HCT116 (cell line): ENCODE data around the gene ARL15. TPM values are rescaled to one million over a fixed set of nuclear protein-coding genes. Genes with fewer than 3 reads are reported as not detected.

ENCODE experiments used
- ATAC-seq: fragments of 200-7000 bp; cut with Tn5 transposase; 2 replicates; pipeline ENCODE4 v1.9.1; 2020; ENCODE audit warnings: mild to moderate bottlenecking, moderate library complexity
- BruUV-seq: library from RNA; stranded (reverse); fragments of 400-500 nt; replicated peaks from 2 replicates; lab custom pipeline; 2021; lab: Mats Ljungman, UMichigan
- CTCF ChIA-PET: fragments of 300-600 bp; sonication (Branson Sonifier 250); formaldehyde crosslinking; loops from one replicate; lab custom pipeline; 2021; ENCODE audit warnings: antibody characterized with exemption; lab: Charles Lee
- POLR2A ChIA-PET: fragments of 300-600, 350-600 bp; sonication (Branson Sonifier 250); formaldehyde crosslinking; loops from one replicate; lab custom pipeline; 2021; ENCODE audit warnings: antibody characterized with exemption; lab: Charles Lee
- RAD21 ChIA-PET, 2 experiments: fragments of 300-600 bp; sonication (Branson Sonifier 250); formaldehyde crosslinking; loops; one replicate each; lab custom pipeline; 2023; ENCODE audit warnings: low total read pairs in 2 of 2; ENCODE audit not compliant: uncharacterized antibody in 2 of 2, unreplicated experiment in 2 of 2, low non-redundant PET in 1 of 2; lab: Charles Lee
- DNase-seq: peaks from one replicate; pipeline ENCODE4 v3.0.0-alpha.2; 2010; ENCODE audit warnings: low read depth, low spot score
- H2AFZ ChIP-seq: fragments of 200-600 bp; shearing (Covaris generic), sonication (generic); 2 replicates; pipeline ENCODE4 v1.6.1; 2017; ENCODE audit warnings: low read depth, mixed run types, mixed read lengths, antibody characterized with exemption, low read length; ENCODE audit not compliant: poor library complexity, severe bottlenecking
- H3K27ac ChIP-seq: 2 replicates; pipeline ENCODE4 v1.5.1; 2012; ENCODE audit warnings: low read depth, low read length
- H3K27me3 ChIP-seq: fragments of 200-600 bp; sonication (generic); 2 replicates; pipeline ENCODE4 v1.6.1; 2016; ENCODE audit warnings: mixed run types, low read length, mixed read lengths; ENCODE audit not compliant: insufficient read depth
- H3K36me3 ChIP-seq, 2 experiments: fragments of 200-500 bp in 1 of 2; fragments of 200-600 bp in 1 of 2; sonication (Bioruptor generic) in 1 of 2; sonication (generic) in 1 of 2; 2 replicates each; pipeline versions ENCODE4 v1.5.1 to v1.6.1; 2014 to 2016; ENCODE audit warnings: low read length in 2 of 2, inconsistent platforms in 1 of 2, mixed read lengths in 1 of 2, mixed run types in 1 of 2; ENCODE audit not compliant: insufficient read depth in 2 of 2, control insufficient read depth in 1 of 2
- H3K4me1 ChIP-seq, 2 experiments: fragments of 200-600 bp in 1 of 2; sonication (generic) in 1 of 2; 2 replicates each; pipeline versions ENCODE4 v1.5.1 to v1.6.1; 2012 to 2017; ENCODE audit warnings: low read length in 2 of 2, inconsistent platforms in 1 of 2, mild to moderate bottlenecking in 1 of 2, mixed read lengths in 1 of 2, mixed run types in 1 of 2, moderate library complexity in 1 of 2; ENCODE audit not compliant: insufficient read depth in 2 of 2, control insufficient read depth in 1 of 2
- H3K4me2 ChIP-seq: fragments of 200-600 bp; sonication (generic); 2 replicates; pipeline ENCODE4 v1.6.1; 2017; ENCODE audit warnings: mixed run types, low read length, mixed read lengths
- H3K4me3 ChIP-seq, 2 experiments: fragments of 200-600 bp in 1 of 2; sonication (generic) in 1 of 2; replicated peaks in 1 of 2; 2 replicates each; pipeline ENCODE4 v1.5.1; 2011 to 2016; ENCODE audit warnings: low read length in 2 of 2, control low read depth in 1 of 2, low read depth in 1 of 2, mild to moderate bottlenecking in 1 of 2, mixed read lengths in 1 of 2, mixed run types in 1 of 2
- H3K79me2 ChIP-seq: fragments of 200-600 bp; sonication (generic); 2 replicates; pipeline ENCODE4 v1.6.1; 2017; ENCODE audit warnings: mild to moderate bottlenecking, mixed run types, low read length, moderate library complexity, mixed read lengths; ENCODE audit not compliant: insufficient read depth
- H3K9ac ChIP-seq: fragments of 200-600 bp; sonication (generic); 2 replicates; pipeline ENCODE4 v1.6.1; 2016; ENCODE audit warnings: low read length, mixed read lengths
- H3K9me2 ChIP-seq: fragments of 200-600 bp; sonication (generic), shearing (Covaris generic); 2 replicates; pipeline ENCODE4 v1.6.1; 2017; ENCODE audit warnings: mixed run types, mild to moderate bottlenecking, moderate library complexity; ENCODE audit not compliant: insufficient read depth
- H3K9me3 ChIP-seq, 2 experiments: fragments of 200-500 bp in 1 of 2; fragments of 200-600 bp in 1 of 2; sonication (Bioruptor generic) in 1 of 2; sonication (generic) in 1 of 2; 2 replicates each; pipeline ENCODE4 v1.6.1; 2014 to 2017; ENCODE audit warnings: low read length in 2 of 2, mixed read lengths in 2 of 2, inconsistent platforms in 1 of 2, low read depth in 1 of 2, mild to moderate bottlenecking in 1 of 2, mixed run types in 1 of 2, moderate library complexity in 1 of 2; ENCODE audit not compliant: control insufficient read depth in 1 of 2, insufficient read depth in 1 of 2
- H4K20me1 ChIP-seq: fragments of 200-600 bp; sonication (generic), shearing (Covaris generic); 2 replicates; pipeline ENCODE4 v1.6.1; 2017; ENCODE audit warnings: mixed run types, mild to moderate bottlenecking, moderate library complexity; ENCODE audit not compliant: insufficient read depth
- JUND ChIP-seq: IDR thresholded peaks from 2 replicates; pipeline ENCODE4 v1.6.1; 2012
- POLR2A ChIP-seq: IDR thresholded peaks from 2 replicates; pipeline ENCODE4 v1.7.0; 2011; ENCODE audit warnings: borderline replicate concordance; ENCODE audit not compliant: insufficient read depth, insufficient read length; ENCODE audit errors: extremely low read depth
- POLR2AphosphoS5 ChIP-seq: IDR thresholded peaks from 2 replicates; pipeline ENCODE4 v1.6.1; 2011; ENCODE audit warnings: mild to moderate bottlenecking, low read depth, low read length, moderate library complexity
- RAD21 ChIP-seq: IDR thresholded peaks from 2 replicates; pipeline ENCODE4 v1.6.1; 2012; ENCODE audit warnings: low read depth, mild to moderate bottlenecking
- ZNF274 ChIP-seq: fragments of 200-500 bp; sonication (Bioruptor generic); IDR thresholded peaks from 2 replicates; pipeline ENCODE4 v1.6.1; 2014; ENCODE audit warnings: mild to moderate bottlenecking, low read depth, low read length, inconsistent platforms
- intact Hi-C: fragments of 100-400 bp; cut with micrococcal nuclease; formaldehyde crosslinking; loops from 2 replicates; pipeline ENCODE4 v1.10.0; 2022
- total RNA-seq: library from RNA; stranded (reverse); gene quantifications from one replicate; pipeline ENCODE4 v1.2.1, GENCODE V29; 2021; ENCODE audit not compliant: unreplicated experiment
- TF ChIP-seq, protein P1 (sequence below), 3 experiments: fragments of 200-600 bp in 1 of 3; sonication (generic) in 1 of 3; IDR thresholded peaks in 2 of 3; conservative IDR thresholded peaks in 1 of 3; 2 replicates each; pipeline ENCODE4 v1.5.1; 2012 to 2017; ENCODE audit warnings: low read depth in 2 of 3, low read length in 2 of 3, antibody characterized with exemption in 1 of 3, borderline replicate concordance in 1 of 3, control low read depth in 1 of 3, mild to moderate bottlenecking in 1 of 3, mixed read lengths in 1 of 3, mixed run types in 1 of 3, moderate library complexity in 1 of 3; ENCODE audit not compliant: insufficient read depth in 1 of 3
- TF ChIP-seq, protein P2 (sequence below): IDR thresholded peaks from 2 replicates; pipeline ENCODE4 v1.6.1; 2011; ENCODE audit warnings: mild to moderate bottlenecking, low read length, moderate library complexity; ENCODE audit not compliant: insufficient replicate concordance; ENCODE audit errors: extremely low read depth

Gene ARL15
- total RNA-seq, 1 experiment from 2014 or later, result 15.0 TPM

DNA sequence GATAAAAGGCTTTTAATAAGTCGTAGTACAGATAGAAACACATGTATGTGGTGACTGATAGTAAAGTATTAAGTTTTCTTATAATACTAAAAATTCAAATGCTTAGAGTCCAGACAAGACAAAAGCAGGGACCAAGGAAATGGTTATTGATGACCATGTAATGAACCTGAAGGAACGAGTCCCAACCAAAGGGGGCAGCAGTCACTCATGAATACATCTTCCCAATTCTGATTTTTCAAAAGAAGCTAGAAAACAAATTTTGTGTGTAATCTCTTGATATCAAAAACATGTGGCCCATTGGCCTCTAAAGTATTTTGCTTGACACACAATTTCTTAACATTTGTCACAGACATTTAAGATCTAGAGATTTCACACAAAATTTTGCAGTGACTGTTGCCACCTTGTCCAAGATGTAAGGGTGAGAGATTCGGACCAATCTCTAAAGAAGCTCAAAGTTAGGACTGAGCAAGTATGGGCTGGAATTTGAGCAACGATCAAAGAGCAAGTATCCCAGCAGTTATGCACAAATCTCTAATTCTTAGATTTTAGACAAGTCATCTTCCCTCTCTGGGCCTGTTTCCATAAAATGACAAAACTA is 66.8 kb downstream of the ARL15 start:
- Histone ChIP-seq H3K4me2 (no peak overlapping the region), H3K27ac (no peak overlapping the region), H3K4me1 (no peaks in the 10 kb centered on the region), H3K79me2 (no peaks in the 10 kb centered on the region), H3K9ac (no peak overlapping the region), H3K27me3 (no peaks in the 10 kb centered on the region), H3K9me3 (no peaks in the 10 kb centered on the region), H2AFZ (no peak overlapping the region), H3K4me3 (no peak overlapping the region), H3K36me3 (no peaks in the 10 kb centered on the region), H4K20me1 (no peaks in the 10 kb centered on the region), H3K9me2 (no peaks in the 10 kb centered on the region)
- ATAC-seq, result peak; percentile 72
- TF ChIP-seq POLR2AphosphoS5 (no peak), JUND (no peak), RAD21 (peak; percentile 77), POLR2A (no peak), ZNF274 (no peak)
- TF ChIP-seq, protein P1, sequence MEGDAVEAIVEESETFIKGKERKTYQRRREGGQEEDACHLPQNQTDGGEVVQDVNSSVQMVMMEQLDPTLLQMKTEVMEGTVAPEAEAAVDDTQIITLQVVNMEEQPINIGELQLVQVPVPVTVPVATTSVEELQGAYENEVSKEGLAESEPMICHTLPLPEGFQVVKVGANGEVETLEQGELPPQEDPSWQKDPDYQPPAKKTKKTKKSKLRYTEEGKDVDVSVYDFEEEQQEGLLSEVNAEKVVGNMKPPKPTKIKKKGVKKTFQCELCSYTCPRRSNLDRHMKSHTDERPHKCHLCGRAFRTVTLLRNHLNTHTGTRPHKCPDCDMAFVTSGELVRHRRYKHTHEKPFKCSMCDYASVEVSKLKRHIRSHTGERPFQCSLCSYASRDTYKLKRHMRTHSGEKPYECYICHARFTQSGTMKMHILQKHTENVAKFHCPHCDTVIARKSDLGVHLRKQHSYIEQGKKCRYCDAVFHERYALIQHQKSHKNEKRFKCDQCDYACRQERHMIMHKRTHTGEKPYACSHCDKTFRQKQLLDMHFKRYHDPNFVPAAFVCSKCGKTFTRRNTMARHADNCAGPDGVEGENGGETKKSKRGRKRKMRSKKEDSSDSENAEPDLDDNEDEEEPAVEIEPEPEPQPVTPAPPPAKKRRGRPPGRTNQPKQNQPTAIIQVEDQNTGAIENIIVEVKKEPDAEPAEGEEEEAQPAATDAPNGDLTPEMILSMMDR (IDR thresholded peaks at IDR 0.05 in 2 of 3, conservative IDR thresholded peaks at IDR 0.05 in 1 of 3; ENCODE audit: borderline replicate concordance in 1 of 3, insufficient read depth in 1 of 3, low read depth in 2 of 3, low read length in 2 of 3), result peak; percentile 59 to 77 (median 60)
- TF ChIP-seq, protein P2, sequence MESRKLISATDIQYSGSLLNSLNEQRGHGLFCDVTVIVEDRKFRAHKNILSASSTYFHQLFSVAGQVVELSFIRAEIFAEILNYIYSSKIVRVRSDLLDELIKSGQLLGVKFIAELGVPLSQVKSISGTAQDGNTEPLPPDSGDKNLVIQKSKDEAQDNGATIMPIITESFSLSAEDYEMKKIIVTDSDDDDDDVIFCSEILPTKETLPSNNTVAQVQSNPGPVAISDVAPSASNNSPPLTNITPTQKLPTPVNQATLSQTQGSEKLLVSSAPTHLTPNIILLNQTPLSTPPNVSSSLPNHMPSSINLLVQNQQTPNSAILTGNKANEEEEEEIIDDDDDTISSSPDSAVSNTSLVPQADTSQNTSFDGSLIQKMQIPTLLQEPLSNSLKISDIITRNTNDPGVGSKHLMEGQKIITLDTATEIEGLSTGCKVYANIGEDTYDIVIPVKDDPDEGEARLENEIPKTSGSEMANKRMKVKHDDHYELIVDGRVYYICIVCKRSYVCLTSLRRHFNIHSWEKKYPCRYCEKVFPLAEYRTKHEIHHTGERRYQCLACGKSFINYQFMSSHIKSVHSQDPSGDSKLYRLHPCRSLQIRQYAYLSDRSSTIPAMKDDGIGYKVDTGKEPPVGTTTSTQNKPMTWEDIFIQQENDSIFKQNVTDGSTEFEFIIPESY, result no peak
- RAD21 ChIA-PET, result interaction anchor here (0.7 to 1.6 kb wide), 8 partner anchors 9 to 652 kb away, joined by 3 to 8 read pairs (median 4); no protein-coding TSS in a partner anchor
- POLR2A ChIA-PET, result no interaction called here
- DNase-seq, result peak; percentile 27
- no TSS peak for BruUV-seq
- CTCF ChIA-PET, result interaction anchor here (0.6 to 2.2 kb wide), 27 partner anchors 9 to 916 kb away, joined by 3 to 48 read pairs (median 3); partner anchors contain the start of genes GPX8 and SNX18
- intact Hi-C loops, result loop anchor here (1.0 to 10.0 kb wide), 6 partner anchors 176 to 901 kb away; partner anchors contain the start of gene SNX18
